ENCODE results near the gene MEIS1. TPM values are rescaled to one million over a fixed set of nuclear protein-coding genes. Genes with fewer than 3 reads are reported as not detected.

MEIS1 gene
- total RNA-seq, 1 experiment from 2014 or later: 89.4 TPM

DNA sequence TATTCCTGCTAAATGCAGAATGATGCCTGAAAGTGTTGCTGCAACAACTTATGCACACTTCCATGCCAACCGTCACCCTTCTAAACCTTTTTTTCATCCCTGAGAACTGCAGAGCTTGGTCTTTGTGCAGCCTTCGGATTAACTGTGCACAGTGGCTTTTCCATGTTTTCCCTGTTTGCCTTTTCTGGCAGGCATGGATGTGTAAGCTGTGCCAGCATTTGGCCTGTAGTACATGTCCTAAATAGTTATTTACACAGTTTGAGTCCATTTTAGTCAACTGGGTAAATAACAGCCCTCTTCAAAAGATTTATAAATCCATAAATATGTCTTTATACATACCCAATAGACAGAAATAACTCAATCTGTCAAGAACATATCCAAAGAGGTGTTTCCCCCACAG lies 31.5 kb downstream of the MEIS1 start:
- Histone ChIP-seq H3K4me3 (ENCODE audit: low read depth, low read length, poor library complexity, severe bottlenecking) (no peak overlapping the region), H3K27me3 (replicated peaks; ENCODE audit: insufficient read depth, low read depth, low read length, poor library complexity) (no peaks in the 10 kb centered on the region), H3K36me3 (ENCODE audit: insufficient read depth, low read length, poor library complexity, severe bottlenecking) (peaks cover 81% of the 10 kb centered on the region), H3K4me1 (ENCODE audit: insufficient read depth, low read length, poor library complexity, severe bottlenecking) (peaks cover 55% of the 10 kb centered on the region), H3K27ac (ENCODE audit: low read depth, low read length, poor library complexity, severe bottlenecking) (no peak overlapping the region), H3K9me3 (ENCODE audit: low read depth, low read length, poor library complexity, severe bottlenecking) (no peaks in the 10 kb centered on the region)
- intact Hi-C loops (cut with micrococcal nuclease; ENCODE audit: unreplicated experiment): no loop called here
- CTCF ChIA-PET: no interaction called here
- no peak for DNase-seq (ENCODE audit: low spot score)
- POLR2A ChIA-PET (ENCODE audit: low non-redundant PET): no interaction called here
- BruUV-seq (replicated peaks): no TSS peak
- TF ChIP-seq, protein P1, sequence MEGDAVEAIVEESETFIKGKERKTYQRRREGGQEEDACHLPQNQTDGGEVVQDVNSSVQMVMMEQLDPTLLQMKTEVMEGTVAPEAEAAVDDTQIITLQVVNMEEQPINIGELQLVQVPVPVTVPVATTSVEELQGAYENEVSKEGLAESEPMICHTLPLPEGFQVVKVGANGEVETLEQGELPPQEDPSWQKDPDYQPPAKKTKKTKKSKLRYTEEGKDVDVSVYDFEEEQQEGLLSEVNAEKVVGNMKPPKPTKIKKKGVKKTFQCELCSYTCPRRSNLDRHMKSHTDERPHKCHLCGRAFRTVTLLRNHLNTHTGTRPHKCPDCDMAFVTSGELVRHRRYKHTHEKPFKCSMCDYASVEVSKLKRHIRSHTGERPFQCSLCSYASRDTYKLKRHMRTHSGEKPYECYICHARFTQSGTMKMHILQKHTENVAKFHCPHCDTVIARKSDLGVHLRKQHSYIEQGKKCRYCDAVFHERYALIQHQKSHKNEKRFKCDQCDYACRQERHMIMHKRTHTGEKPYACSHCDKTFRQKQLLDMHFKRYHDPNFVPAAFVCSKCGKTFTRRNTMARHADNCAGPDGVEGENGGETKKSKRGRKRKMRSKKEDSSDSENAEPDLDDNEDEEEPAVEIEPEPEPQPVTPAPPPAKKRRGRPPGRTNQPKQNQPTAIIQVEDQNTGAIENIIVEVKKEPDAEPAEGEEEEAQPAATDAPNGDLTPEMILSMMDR (conservative IDR thresholded peaks at IDR 0.05; ENCODE audit: low read depth, low read length): no peak
- no peak for TF ChIP-seq EZH2 (IDR thresholded peaks at IDR 0.05; ENCODE audit: borderline replicate concordance, low read depth, low read length, poor library complexity, severe bottlenecking)

DNA sequence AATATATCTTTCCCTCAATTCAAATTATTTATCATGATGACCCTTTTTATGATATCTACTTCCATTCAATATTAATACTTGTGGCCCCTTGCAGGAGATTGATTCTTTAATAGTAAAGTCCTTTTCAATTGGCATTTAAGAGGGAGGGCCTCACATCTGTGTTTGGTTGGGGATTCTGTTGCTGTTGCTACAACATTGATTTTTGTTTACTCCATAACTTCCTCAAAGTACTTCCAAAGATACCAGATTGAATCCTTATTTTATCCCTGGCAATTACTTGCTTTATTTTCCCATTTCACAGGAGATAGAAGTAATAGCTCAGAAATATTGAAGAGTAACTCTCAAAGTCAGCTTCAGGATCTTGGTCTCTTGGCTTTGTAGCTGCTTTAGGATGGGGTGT lies 32.8 kb downstream of the MEIS1 start:
- H3K36me3 ChIP-seq (ENCODE audit: insufficient read depth, low read length, poor library complexity, severe bottlenecking): peaks cover 91% of the 10 kb centered on the region
- POLR2A ChIA-PET (ENCODE audit: low non-redundant PET): no interaction called here
- no peak overlapping the region for H3K4me3 ChIP-seq (ENCODE audit: low read depth, low read length, poor library complexity, severe bottlenecking)
- no peak for DNase-seq (ENCODE audit: low spot score)
- TF ChIP-seq, protein P1 (conservative IDR thresholded peaks at IDR 0.05; ENCODE audit: low read depth, low read length): no peak
- TF ChIP-seq EZH2 (IDR thresholded peaks at IDR 0.05; ENCODE audit: borderline replicate concordance, low read depth, low read length, poor library complexity, severe bottlenecking): no peak
- intact Hi-C loops (cut with micrococcal nuclease; ENCODE audit: unreplicated experiment): no loop called here
- H3K27ac ChIP-seq (ENCODE audit: low read depth, low read length, poor library complexity, severe bottlenecking): no peak overlapping the region
- H3K27me3 ChIP-seq (replicated peaks; ENCODE audit: insufficient read depth, low read depth, low read length, poor library complexity): no peaks in the 10 kb centered on the region
- H3K4me1 ChIP-seq (ENCODE audit: insufficient read depth, low read length, poor library complexity, severe bottlenecking): peaks cover 42% of the 10 kb centered on the region
- no peaks in the 10 kb centered on the region for H3K9me3 ChIP-seq (ENCODE audit: low read depth, low read length, poor library complexity, severe bottlenecking)
- CTCF ChIA-PET: no interaction called here
- BruUV-seq (replicated peaks): no TSS peak

DNA sequence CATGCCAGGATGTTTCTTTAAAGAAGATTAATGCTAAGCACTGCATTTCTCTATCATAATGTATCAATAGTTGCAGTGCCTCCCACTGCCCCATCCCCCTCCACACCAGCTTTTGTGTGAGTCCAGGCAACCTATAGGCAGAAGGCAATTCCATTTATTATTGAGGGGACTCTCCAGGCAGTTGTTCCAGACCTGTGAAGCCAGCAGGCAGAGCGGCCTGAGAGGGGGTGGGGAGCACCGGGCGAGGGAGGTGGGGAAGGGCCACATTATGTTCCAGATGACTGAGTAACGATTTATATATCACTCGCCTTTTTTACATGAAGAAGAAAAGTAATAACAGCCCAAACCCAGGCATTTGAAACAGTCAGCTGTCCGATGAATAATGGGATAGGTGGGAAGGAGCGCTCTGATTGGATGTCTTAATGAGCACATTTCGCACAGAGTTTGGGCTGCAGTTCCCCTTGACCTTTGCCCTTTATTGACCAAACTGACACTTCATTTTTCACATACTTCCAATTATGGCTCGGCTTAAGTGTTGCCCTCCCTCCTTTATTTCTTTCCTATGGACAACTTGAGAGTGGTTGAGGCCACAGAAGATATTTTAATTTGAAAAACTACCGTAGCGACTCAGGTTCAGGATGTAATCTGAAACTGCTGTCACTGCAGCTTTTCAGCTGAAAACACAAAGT lies 34.4 kb downstream of the MEIS1 start:
- DNase-seq (ENCODE audit: low spot score): no peak
- intact Hi-C loops (cut with micrococcal nuclease; ENCODE audit: unreplicated experiment): no loop called here
- H3K36me3 ChIP-seq (ENCODE audit: insufficient read depth, low read length, poor library complexity, severe bottlenecking): peaks cover 80% of the 10 kb centered on the region
- no peaks in the 10 kb centered on the region for H3K27me3 ChIP-seq (replicated peaks; ENCODE audit: insufficient read depth, low read depth, low read length, poor library complexity)
- H3K4me3 ChIP-seq (ENCODE audit: low read depth, low read length, poor library complexity, severe bottlenecking): no peak overlapping the region
- H3K4me1 ChIP-seq (ENCODE audit: insufficient read depth, low read length, poor library complexity, severe bottlenecking): peaks cover 26% of the 10 kb centered on the region
- TF ChIP-seq, protein P1 (conservative IDR thresholded peaks at IDR 0.05; ENCODE audit: low read depth, low read length): no peak
- no peak for TF ChIP-seq EZH2 (IDR thresholded peaks at IDR 0.05; ENCODE audit: borderline replicate concordance, low read depth, low read length, poor library complexity, severe bottlenecking)
- POLR2A ChIA-PET (ENCODE audit: low non-redundant PET): no interaction called here
- CTCF ChIA-PET: no interaction called here
- no peaks in the 10 kb centered on the region for H3K9me3 ChIP-seq (ENCODE audit: low read depth, low read length, poor library complexity, severe bottlenecking)
- no peak overlapping the region for H3K27ac ChIP-seq (ENCODE audit: low read depth, low read length, poor library complexity, severe bottlenecking)
- BruUV-seq (replicated peaks): no TSS peak
